Memory B cell (primary cell): ENCODE results near the gene MLLT6.

ENCODE experiments used
- ATAC-seq: fragments of 150-1000 bp; cut with Tn5 transposase; 2 replicates; pipeline ENCODE4 v1.10.0; 2021; ENCODE audit warnings: low read depth, mild to moderate bottlenecking, moderate library complexity
- DNase-seq, 2 donors: peaks; one replicate each; pipeline ENCODE4 v3.0.0; 2022; ENCODE audit warnings: low spot score in 2 of 2
- H3K27ac Mint-ChIP-seq: one replicate; pipeline ENCODE4 v1.8.0; 2022; ENCODE audit warnings: mild to moderate bottlenecking, moderate library complexity, mixed read lengths
- H3K27me3 Mint-ChIP-seq: one replicate; pipeline ENCODE4 v1.8.0; 2022; ENCODE audit warnings: mixed read lengths
- H3K36me3 Mint-ChIP-seq: one replicate; pipeline ENCODE4 v1.8.0; 2022; ENCODE audit warnings: mild to moderate bottlenecking, mixed read lengths
- H3K4me1 Mint-ChIP-seq: one replicate; pipeline ENCODE4 v1.8.0; 2022; ENCODE audit warnings: mixed read lengths
- H3K4me3 Mint-ChIP-seq: one replicate; pipeline ENCODE4 v1.8.0; 2022; ENCODE audit warnings: mild to moderate bottlenecking, moderate library complexity, mixed read lengths
- H3K9me3 Mint-ChIP-seq: one replicate; pipeline ENCODE4 v1.8.0; 2022; ENCODE audit warnings: mixed read lengths

MLLT6 gene

DNA sequence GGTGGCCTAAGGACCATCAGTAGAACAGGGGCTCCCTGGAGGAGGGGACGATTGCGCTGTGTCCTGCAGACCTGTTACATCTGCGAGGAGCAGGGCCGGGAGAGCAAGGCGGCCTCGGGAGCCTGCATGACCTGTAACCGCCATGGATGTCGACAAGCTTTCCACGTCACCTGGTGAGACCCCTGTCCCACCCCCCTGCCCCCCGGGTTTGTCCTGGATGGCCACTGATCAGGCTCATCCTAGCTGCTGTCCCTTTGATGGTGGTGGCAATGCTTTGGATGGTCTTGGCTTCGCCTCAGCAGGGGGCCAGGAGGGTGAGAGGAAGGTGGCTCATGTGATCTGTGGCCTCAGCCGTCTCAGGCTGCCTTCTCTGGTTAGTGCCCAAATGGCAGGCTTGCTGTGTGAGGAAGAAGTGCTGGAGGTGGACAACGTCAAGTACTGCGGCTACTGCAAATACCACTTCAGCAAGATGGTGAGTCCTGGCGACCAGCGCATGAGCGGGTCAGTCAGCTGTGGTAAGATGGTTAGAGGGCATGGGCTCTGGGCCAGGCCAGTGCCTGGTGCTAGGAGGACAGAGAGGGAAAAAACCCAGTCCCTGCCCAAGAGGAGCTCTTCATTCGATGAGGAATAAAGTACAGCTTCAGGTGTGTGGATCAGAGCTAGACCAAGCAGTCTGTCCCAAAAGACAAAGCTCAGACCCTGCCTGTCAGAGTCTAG is 4.2 kb downstream of the MLLT6 start:
- Mint-ChIP-seq H3K4me3 (no peak overlapping the region), H3K27me3 (no peaks in the 10 kb centered on the region), H3K4me1 (peaks cover 29% of the 10 kb centered on the region), H3K36me3 (peaks cover 16% of the 10 kb centered on the region), H3K27ac (no peak overlapping the region), H3K9me3 (no peaks in the 10 kb centered on the region)
- DNase-seq: no peak
- no peak for ATAC-seq

DNA sequence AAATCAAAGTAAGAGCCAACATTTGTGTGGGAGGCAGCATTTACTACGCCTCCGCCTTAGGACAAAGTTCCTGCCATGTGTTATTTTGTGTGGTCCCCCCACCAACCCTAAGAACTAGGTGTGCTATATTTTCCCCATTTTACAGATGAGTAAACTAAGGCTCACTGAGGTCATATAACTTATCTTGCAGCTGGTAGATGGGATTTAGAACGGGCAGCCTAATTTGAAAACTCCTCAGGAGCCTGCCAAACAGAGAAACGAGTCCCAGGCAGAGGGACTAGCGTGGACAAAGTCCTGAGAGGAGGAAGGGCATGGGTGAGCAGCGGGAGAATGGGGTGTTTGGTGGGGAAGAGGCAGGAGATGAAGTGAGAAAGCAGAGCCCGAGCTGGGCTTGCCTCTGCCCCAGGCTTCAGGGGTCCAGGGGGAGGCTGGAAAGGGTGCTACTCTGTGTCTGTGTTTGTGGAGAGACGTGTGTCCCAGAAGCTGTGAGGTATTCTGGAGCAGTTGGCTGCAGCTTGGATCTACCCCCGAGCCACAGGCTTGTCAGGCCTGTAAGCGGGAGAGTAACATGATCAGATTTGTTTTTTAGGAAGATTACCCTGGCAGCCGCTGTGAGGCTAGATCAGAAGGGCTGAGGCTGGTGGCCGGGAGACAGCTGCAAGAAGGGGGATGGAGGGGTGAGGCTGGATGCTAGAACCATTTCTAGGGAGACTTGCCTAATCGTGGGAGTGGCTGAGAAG is 5.0 kb downstream of the MLLT6 start:
- Mint-ChIP-seq H3K9me3 (no peaks in the 10 kb centered on the region), H3K27ac (peak overlapping the region; percentile 39), H3K27me3 (no peaks in the 10 kb centered on the region), H3K4me1 (peaks cover 30% of the 10 kb centered on the region), H3K4me3 (no peak overlapping the region), H3K36me3 (peaks cover 20% of the 10 kb centered on the region)
- DNase-seq (no peak), ATAC-seq (no peak)

GRCh38 chr17:38710604-38710962 is 5.5 kb downstream of the MLLT6 start:
- no peaks in the 10 kb centered on the region for H3K27me3 Mint-ChIP-seq
- H3K9me3 Mint-ChIP-seq: no peaks in the 10 kb centered on the region
- H3K4me3 Mint-ChIP-seq: no peak overlapping the region
- peaks cover 32% of the 10 kb centered on the region for H3K4me1 Mint-ChIP-seq
- ATAC-seq (no peak), DNase-seq (no peak)
- no peak overlapping the region for H3K27ac Mint-ChIP-seq
- peaks cover 22% of the 10 kb centered on the region for H3K36me3 Mint-ChIP-seq

DNA sequence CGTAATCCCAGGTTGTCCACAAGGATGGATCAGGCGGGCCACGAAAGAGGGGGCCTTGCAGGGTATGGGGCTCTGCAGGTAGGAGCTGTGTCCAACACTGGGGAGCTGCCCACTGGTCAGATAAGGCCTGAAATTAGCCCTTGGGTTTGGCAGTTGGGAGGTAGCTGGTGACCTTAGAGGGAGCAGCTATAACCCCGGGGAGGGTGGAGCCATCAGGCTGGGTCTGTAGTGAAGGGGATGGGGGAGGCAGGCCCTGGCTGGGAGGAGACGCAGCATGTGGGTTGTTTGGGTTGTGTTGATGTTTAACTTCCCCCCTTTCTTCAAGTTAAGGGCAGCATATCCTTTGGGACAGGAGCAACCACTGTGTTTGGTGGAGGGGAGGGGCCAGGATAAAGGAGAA is 5.9 kb downstream of the MLLT6 start:
- ATAC-seq: no peak
- Mint-ChIP-seq H3K4me1 (peaks cover 33% of the 10 kb centered on the region), H3K27ac (no peak overlapping the region), H3K36me3 (peaks cover 24% of the 10 kb centered on the region), H3K4me3 (no peak overlapping the region), H3K9me3 (no peaks in the 10 kb centered on the region), H3K27me3 (no peaks in the 10 kb centered on the region)
- DNase-seq: no peak

GRCh38 chr17:38711792-38712571 is 6.9 kb downstream of the MLLT6 start:
- no peak for DNase-seq
- H3K9me3 Mint-ChIP-seq: no peaks in the 10 kb centered on the region
- no peak overlapping the region for H3K4me3 Mint-ChIP-seq
- no peak overlapping the region for H3K27ac Mint-ChIP-seq
- ATAC-seq: no peak
- no peaks in the 10 kb centered on the region for H3K27me3 Mint-ChIP-seq
- H3K36me3 Mint-ChIP-seq: peaks cover 27% of the 10 kb centered on the region
- peaks cover 29% of the 10 kb centered on the region for H3K4me1 Mint-ChIP-seq

GRCh38 chr17:38712593-38712992 is 7.5 kb downstream of the MLLT6 start:
- Mint-ChIP-seq H3K27me3 (no peaks in the 10 kb centered on the region), H3K4me3 (no peak overlapping the region), H3K4me1 (peaks cover 24% of the 10 kb centered on the region), H3K36me3 (peaks cover 31% of the 10 kb centered on the region), H3K9me3 (no peaks in the 10 kb centered on the region), H3K27ac (no peak overlapping the region)
- no peak for ATAC-seq
- DNase-seq: no peak

DNA sequence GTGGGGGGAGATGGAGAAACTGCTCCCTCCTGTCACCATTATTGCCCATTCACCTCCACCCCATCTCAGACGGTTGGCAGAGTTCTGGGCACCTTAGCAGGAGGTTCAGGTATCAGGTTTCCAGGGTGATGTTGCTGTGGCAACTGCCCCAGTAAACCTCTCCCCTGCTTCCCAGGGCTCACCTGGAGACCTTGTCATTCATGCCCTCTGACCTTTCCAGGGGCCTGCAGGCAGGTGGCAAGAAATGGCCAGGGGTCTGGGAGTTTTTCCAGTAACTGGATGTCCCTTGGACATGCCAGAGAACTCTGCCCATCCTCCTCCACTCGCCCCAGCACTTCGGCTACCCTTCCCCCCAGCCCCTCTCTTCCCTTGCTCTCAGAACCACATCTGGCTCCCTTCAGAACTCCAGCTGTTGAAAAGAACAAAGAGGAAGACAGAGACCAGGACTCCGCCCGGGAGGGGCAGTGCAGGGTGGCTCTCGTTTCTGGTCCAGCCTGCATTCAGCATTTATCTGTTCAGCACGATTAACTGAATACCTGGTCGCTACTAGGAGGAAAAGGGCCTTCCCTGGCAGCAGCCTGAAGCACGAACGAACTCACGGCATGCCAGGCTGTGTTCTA is 8.5 kb downstream of the MLLT6 start:
- Mint-ChIP-seq H3K9me3 (no peaks in the 10 kb centered on the region), H3K36me3 (peaks cover 35% of the 10 kb centered on the region), H3K27ac (no peak overlapping the region), H3K4me3 (no peak overlapping the region), H3K27me3 (no peaks in the 10 kb centered on the region), H3K4me1 (peaks cover 21% of the 10 kb centered on the region)
- DNase-seq: no peak
- ATAC-seq: no peak

DNA sequence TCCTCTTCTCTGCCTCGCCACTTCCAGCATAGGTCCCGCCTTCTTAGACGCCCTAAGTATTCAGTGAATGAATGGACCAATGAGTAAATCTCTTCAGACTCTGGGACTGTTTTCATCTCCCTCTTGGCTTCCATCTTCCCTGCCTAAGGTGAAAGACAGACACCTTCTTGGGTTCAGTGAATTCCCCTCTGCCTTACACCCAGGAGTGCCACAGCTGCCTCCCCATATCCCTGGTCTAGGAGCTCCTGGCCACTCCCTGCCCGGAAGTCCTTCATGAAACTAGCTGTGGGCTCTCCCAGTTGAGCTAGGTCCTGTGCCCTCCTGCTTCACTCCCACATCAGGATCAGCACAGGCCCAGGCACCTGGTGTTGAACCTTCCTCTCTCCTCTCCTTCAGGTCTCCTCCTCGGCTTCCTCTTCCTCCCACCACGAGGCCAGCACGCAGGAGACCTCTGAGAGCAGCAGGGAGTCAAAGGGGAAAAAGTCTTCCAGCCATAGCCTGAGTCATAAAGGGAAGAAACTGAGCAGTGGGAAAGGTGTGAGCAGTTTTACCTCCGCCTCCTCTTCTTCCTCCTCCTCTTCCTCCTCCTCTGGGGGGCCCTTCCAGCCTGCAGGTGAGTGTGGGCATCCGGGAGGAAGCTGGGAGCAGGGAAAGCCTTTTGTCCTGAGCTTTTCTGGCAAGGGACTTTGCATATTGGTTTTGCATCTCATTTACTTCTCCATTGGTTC is 10.3 kb downstream of the MLLT6 start:
- Mint-ChIP-seq H3K4me1 (peaks cover 9% of the 10 kb centered on the region), H3K36me3 (peaks cover 27% of the 10 kb centered on the region)

GRCh38 chr17:38716368-38717005 is 11.4 kb downstream of the MLLT6 start:
- Mint-ChIP-seq H3K9me3 (no peaks in the 10 kb centered on the region), H3K27ac (no peak overlapping the region), H3K27me3 (no peaks in the 10 kb centered on the region), H3K36me3 (peaks cover 31% of the 10 kb centered on the region), H3K4me1 (peaks cover 8% of the 10 kb centered on the region), H3K4me3 (no peak overlapping the region)
- ATAC-seq: no peak
- DNase-seq: no peak

More for the DNA sequence above, 10.3 kb downstream of the MLLT6 start:
- no peak for DNase-seq
- Mint-ChIP-seq H3K27ac (peak overlapping the region; percentile 78), H3K9me3 (no peaks in the 10 kb centered on the region), H3K27me3 (no peaks in the 10 kb centered on the region), H3K4me3 (no peak overlapping the region)
- ATAC-seq: no peak

DNA sequence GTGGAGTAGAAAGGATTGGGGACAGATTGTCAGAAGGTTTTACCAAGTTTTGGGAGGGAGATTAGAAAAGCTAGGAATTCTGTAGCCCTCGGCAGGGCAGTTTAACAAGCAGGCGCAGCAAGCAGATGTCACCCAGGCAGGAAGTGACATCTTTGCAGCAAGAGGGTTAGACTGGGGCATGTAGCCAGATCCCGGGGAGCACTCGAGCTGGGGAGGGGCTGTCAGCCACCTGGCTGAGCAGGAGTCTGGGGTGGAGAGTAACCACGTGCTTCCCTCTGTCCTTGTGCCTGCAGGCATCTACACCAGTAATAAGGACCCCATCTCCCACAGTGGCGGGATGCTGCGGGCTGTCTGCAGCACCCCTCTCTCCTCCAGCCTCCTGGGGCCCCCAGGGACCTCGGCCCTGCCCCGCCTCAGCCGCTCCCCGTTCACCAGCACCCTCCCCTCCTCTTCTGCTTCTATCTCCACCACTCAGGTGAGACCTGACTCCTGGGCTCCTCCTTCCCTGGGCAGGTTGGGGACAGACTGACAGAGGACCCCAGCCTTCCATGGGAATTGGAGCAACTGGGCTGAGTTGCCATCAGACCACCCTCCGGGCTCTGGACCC is 12.2 kb downstream of the MLLT6 start:
- Mint-ChIP-seq H3K27ac (no peak overlapping the region), H3K9me3 (no peaks in the 10 kb centered on the region), H3K27me3 (no peaks in the 10 kb centered on the region), H3K36me3 (peaks cover 31% of the 10 kb centered on the region), H3K4me1 (peaks cover 8% of the 10 kb centered on the region), H3K4me3 (no peak overlapping the region)
- DNase-seq: no peak
- no peak for ATAC-seq

- ATAC-seq (no peak), DNase-seq (no peak)
- peaks cover 30% of the 10 kb centered on the region for H3K36me3 Mint-ChIP-seq
- H3K27ac Mint-ChIP-seq: no peak overlapping the region
- H3K27me3 Mint-ChIP-seq: no peaks in the 10 kb centered on the region
- H3K4me1 Mint-ChIP-seq: peaks cover 8% of the 10 kb centered on the region
- no peaks in the 10 kb centered on the region for H3K9me3 Mint-ChIP-seq
- no peak overlapping the region for H3K4me3 Mint-ChIP-seq
Measured at GRCh38 chr17:38719289-38719942, 14.3 kb downstream of the MLLT6 start.

- Mint-ChIP-seq H3K4me1 (peaks cover 5% of the 10 kb centered on the region), H3K36me3 (peaks cover 26% of the 10 kb centered on the region), H3K27ac (no peak overlapping the region), H3K9me3 (no peaks in the 10 kb centered on the region), H3K4me3 (no peak overlapping the region), H3K27me3 (no peaks in the 10 kb centered on the region)
- ATAC-seq (no peak), DNase-seq (no peak)
Measured at GRCh38 chr17:38719943-38720641, 15.0 kb downstream of the MLLT6 start.
